Measurements from ENCODE around the gene SHH.

Gene SHH

DNA sequence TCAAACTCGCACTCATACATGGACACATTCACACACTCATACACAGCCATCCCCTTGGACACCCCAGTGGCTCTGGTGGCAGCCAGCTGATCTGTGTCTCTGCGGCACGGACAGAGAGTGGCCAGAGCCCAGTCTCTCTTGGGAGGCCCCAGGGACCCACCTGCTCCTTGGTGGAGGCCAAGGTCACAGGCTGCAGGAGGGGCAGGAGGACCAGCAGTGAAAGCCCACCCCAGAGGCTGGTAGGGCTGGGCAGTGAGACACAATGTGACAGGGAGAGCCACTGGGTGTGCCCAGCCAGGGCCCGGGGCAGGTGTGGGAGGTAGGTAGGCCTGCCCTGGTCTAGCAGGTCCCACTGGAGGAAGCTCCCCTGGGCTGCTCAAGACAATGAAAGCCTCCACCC, 18.5 kb downstream of the SHH start:
- H3K9me3 ChIP-seq (ENCODE audit: low read length), result no peaks in the 10 kb centered on the region
- no peaks in the 10 kb centered on the region for H3K4me1 ChIP-seq (ENCODE audit: insufficient read depth, low read length)
- no peak overlapping the region for H3K4me3 ChIP-seq (ENCODE audit: low read depth in 1 of 2, low read length in 2 of 2)
- peaks cover 11 to 29% of the 10 kb centered on the region in 2 donors for H3K27me3 ChIP-seq (ENCODE audit: control insufficient read depth in 1 of 2, insufficient read depth in 2 of 2, low read length in 2 of 2)
- no peak overlapping the region for H3K27ac ChIP-seq (ENCODE audit: low read depth, low read length)
- H3K36me3 ChIP-seq (ENCODE audit: insufficient read depth, low read length), result no peaks in the 10 kb centered on the region
- no peak overlapping the region for H3K9ac ChIP-seq (ENCODE audit: low read length)

DNA sequence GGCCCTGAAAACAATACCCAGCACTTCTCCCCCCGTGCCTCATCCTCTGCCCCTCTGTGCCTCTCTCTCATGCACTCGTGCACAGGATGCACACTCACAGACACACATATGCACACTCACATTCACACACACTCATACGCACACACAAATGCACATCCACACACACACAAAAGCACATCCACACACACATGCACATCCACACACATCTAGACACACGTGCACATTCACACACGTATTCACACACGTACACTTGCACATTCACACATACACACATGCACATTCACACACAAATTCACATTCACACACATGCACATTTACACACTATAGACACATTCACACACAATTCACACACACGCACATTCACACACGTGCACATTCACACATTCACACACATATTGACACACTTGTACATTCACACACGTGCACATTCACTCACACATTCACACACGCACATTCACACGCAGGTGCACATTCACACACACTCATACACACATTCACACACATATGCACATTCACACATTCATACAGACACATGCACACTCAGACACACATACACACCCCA, 19.2 kb downstream of the SHH start:
- Histone ChIP-seq H3K27ac (ENCODE audit: low read depth, low read length) (no peak overlapping the region), H3K4me1 (ENCODE audit: insufficient read depth, low read length) (no peaks in the 10 kb centered on the region), H3K36me3 (ENCODE audit: insufficient read depth, low read length) (no peaks in the 10 kb centered on the region), H3K4me3 (ENCODE audit: low read depth in 1 of 2, low read length in 2 of 2) (no peak overlapping the region), H3K9ac (ENCODE audit: low read length) (no peak overlapping the region), H3K27me3 (ENCODE audit: control insufficient read depth in 1 of 2, insufficient read depth in 2 of 2, low read length in 2 of 2) (peaks cover 11 to 31% of the 10 kb centered on the region in 2 donors), H3K9me3 (ENCODE audit: low read length) (no peaks in the 10 kb centered on the region)

DNA sequence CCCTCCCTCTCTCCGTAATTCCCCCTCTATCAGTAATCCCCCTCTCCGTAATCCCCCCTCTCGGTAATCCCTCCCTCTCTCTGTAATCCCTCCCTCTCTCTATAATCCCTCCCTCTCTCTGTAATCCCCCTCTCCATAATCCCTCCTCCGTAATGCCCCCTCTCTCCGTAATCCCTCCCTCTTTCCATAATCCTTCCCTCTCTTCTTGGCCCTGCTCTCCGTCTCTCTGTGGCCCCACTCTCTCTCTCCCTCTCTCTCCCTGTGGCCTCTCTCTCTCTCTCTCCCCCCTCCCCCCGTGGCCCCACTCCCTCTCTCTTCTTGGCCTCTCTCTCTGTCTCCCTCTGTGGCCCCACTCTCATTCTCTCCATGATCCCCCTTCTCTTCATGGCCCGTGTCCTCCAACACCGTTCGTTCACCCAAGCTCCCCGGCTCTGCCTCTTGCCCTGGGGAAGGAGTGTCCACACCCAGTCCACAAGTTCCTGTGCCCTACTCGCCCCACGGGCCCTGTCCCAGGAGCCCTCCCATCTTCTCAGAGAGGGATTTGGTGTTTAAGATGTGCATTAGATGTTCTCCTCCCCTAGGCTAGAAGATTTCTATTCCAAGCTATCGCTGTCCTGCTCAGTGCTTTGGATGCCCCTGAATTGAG, 19.8 kb downstream of the SHH start:
- H3K4me3 ChIP-seq (ENCODE audit: low read depth in 1 of 2, low read length in 2 of 2), result no peak overlapping the region
- H3K4me1 ChIP-seq (ENCODE audit: insufficient read depth, low read length), result no peaks in the 10 kb centered on the region
- no peak overlapping the region for H3K27ac ChIP-seq (ENCODE audit: low read depth, low read length)
- H3K9ac ChIP-seq (ENCODE audit: low read length), result no peak overlapping the region
- H3K36me3 ChIP-seq (ENCODE audit: insufficient read depth, low read length), result no peaks in the 10 kb centered on the region
- H3K27me3 ChIP-seq (ENCODE audit: control insufficient read depth in 1 of 2, insufficient read depth in 2 of 2, low read length in 2 of 2), result peaks cover 11 to 30% of the 10 kb centered on the region in 2 donors
- H3K9me3 ChIP-seq (ENCODE audit: low read length), result no peaks in the 10 kb centered on the region

GRCh38 chr7:155791836-155792235, 20.4 kb downstream of the SHH start:
- H3K4me1 ChIP-seq (ENCODE audit: insufficient read depth, low read length), result no peaks in the 10 kb centered on the region
- no peak overlapping the region for H3K9ac ChIP-seq (ENCODE audit: low read length)
- peaks cover 11 to 31% of the 10 kb centered on the region in 2 donors for H3K27me3 ChIP-seq (ENCODE audit: control insufficient read depth in 1 of 2, insufficient read depth in 2 of 2, low read length in 2 of 2)
- H3K9me3 ChIP-seq (ENCODE audit: low read length), result no peaks in the 10 kb centered on the region
- no peak overlapping the region for H3K4me3 ChIP-seq (ENCODE audit: low read depth in 1 of 2, low read length in 2 of 2)
- no peak overlapping the region for H3K27ac ChIP-seq (ENCODE audit: low read depth, low read length)
- no peaks in the 10 kb centered on the region for H3K36me3 ChIP-seq (ENCODE audit: insufficient read depth, low read length)

GRCh38 chr7:155791214-155791737, 21.0 kb downstream of the SHH start:
- H3K9ac ChIP-seq (ENCODE audit: low read length), result no peak overlapping the region
- no peak overlapping the region for H3K27ac ChIP-seq (ENCODE audit: low read depth, low read length)
- H3K36me3 ChIP-seq (ENCODE audit: insufficient read depth, low read length), result no peaks in the 10 kb centered on the region
- peaks cover 9 to 26% of the 10 kb centered on the region in 2 donors for H3K27me3 ChIP-seq (ENCODE audit: control insufficient read depth in 1 of 2, insufficient read depth in 2 of 2, low read length in 2 of 2)
- H3K4me3 ChIP-seq (ENCODE audit: low read depth in 1 of 2, low read length in 2 of 2), result no peak overlapping the region
- no peaks in the 10 kb centered on the region for H3K9me3 ChIP-seq (ENCODE audit: low read length)
- no peaks in the 10 kb centered on the region for H3K4me1 ChIP-seq (ENCODE audit: insufficient read depth, low read length)

DNA sequence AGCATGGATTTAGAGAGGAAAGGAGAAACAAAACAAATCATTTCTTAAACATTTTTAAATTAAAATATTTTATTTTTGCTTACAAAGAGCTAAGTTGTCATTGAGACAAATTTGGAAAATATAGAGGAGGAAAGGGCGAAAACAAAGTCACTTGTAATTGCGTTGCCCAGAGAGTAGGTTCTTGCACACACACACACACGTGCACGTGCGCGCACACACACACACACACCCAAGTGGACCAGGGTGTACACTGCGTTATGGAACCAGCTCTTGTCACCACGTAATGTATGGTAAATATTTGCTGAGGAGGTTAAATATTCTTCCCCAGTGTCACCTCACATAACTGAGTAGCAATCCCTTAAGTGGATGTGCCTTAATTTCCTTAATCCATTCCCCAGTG, 21.6 kb downstream of the SHH start:
- Histone ChIP-seq H3K4me1 (ENCODE audit: insufficient read depth, low read length) (no peaks in the 10 kb centered on the region), H3K9ac (ENCODE audit: low read length) (no peak overlapping the region), H3K36me3 (ENCODE audit: insufficient read depth, low read length) (no peaks in the 10 kb centered on the region), H3K27ac (ENCODE audit: low read depth, low read length) (no peak overlapping the region), H3K9me3 (ENCODE audit: low read length) (no peaks in the 10 kb centered on the region), H3K27me3 (ENCODE audit: control insufficient read depth in 1 of 2, insufficient read depth in 2 of 2, low read length in 2 of 2) (peaks cover 3 to 20% of the 10 kb centered on the region in 2 donors), H3K4me3 (ENCODE audit: low read depth in 1 of 2, low read length in 2 of 2) (no peak overlapping the region)

DNA sequence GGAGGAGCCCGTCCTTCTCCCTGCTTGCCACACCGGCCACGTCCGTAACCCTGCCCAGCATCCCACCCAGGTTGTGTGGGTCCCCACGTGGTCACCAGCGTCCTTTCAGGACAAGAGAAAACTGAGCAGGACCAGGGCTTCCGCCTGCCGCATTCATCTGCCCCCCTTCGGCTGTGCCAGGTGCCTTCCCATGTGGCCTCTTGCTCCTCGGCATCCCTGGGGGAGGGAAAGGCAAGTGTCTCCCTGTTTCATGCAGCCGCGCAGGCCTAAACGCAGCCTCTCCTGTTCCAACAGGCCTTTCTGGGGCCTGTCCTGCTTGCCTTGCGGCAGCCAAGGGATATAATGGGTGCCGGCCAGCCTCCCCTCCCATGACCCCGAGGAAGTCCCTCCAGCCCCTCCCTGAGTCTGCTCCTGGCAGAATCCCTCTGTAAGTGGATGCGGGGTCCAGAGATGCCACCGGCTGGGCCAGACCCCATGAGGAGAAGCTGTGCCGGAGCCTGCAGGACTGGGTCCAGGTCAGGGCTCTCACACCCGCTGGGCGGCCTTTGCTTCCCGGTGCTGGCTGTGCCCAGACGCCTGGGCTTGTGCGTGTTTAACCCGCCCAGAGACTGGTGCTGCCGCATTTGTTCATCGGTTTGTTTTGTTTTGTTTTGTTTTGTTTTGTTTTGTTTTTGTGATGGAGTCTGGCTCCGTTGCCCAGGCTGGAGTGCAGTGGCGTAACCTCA, 23.1 kb downstream of the SHH start:
- Histone ChIP-seq H3K4me3 (ENCODE audit: low read depth in 1 of 2, low read length in 2 of 2) (no peak overlapping the region), H3K9ac (ENCODE audit: low read length) (no peak overlapping the region), H3K27me3 (ENCODE audit: control insufficient read depth in 1 of 2, insufficient read depth in 2 of 2, low read length in 2 of 2) (peaks cover 0 to 20% of the 10 kb centered on the region in 2 donors), H3K9me3 (ENCODE audit: low read length) (no peaks in the 10 kb centered on the region), H3K27ac (ENCODE audit: low read depth, low read length) (no peak overlapping the region), H3K4me1 (ENCODE audit: insufficient read depth, low read length) (no peaks in the 10 kb centered on the region), H3K36me3 (ENCODE audit: insufficient read depth, low read length) (no peaks in the 10 kb centered on the region)

GRCh38 chr7:155788616-155789000, 23.7 kb downstream of the SHH start:
- H3K27me3 ChIP-seq (ENCODE audit: control insufficient read depth in 1 of 2, insufficient read depth in 2 of 2, low read length in 2 of 2), result peaks cover 0 to 20% of the 10 kb centered on the region in 2 donors
- H3K27ac ChIP-seq (ENCODE audit: low read depth, low read length), result no peak overlapping the region
- H3K9ac ChIP-seq (ENCODE audit: low read length), result no peak overlapping the region
- H3K4me1 ChIP-seq (ENCODE audit: insufficient read depth, low read length), result no peaks in the 10 kb centered on the region
- no peaks in the 10 kb centered on the region for H3K36me3 ChIP-seq (ENCODE audit: insufficient read depth, low read length)
- no peaks in the 10 kb centered on the region for H3K9me3 ChIP-seq (ENCODE audit: low read length)
- H3K4me3 ChIP-seq (ENCODE audit: low read depth in 1 of 2, low read length in 2 of 2), result no peak overlapping the region

GRCh38 chr7:155787171-155787851, 25.0 kb downstream of the SHH start:
- peak overlapping the region in 1 of 2 donors; percentile 13 for H3K4me3 ChIP-seq (ENCODE audit: low read depth in 1 of 2, low read length in 2 of 2)
- no peaks in the 10 kb centered on the region for H3K9me3 ChIP-seq (ENCODE audit: low read length)
- H3K9ac ChIP-seq (ENCODE audit: low read length), result no peak overlapping the region
- no peaks in the 10 kb centered on the region for H3K4me1 ChIP-seq (ENCODE audit: insufficient read depth, low read length)
- H3K36me3 ChIP-seq (ENCODE audit: insufficient read depth, low read length), result peaks cover 6% of the 10 kb centered on the region
- H3K27me3 ChIP-seq (ENCODE audit: control insufficient read depth in 1 of 2, insufficient read depth in 2 of 2, low read length in 2 of 2), result peaks cover 0 to 20% of the 10 kb centered on the region in 2 donors
- H3K27ac ChIP-seq (ENCODE audit: low read depth, low read length), result no peak overlapping the region

- peaks cover 8% of the 10 kb centered on the region for H3K36me3 ChIP-seq (ENCODE audit: insufficient read depth, low read length)
- no peak overlapping the region for H3K27ac ChIP-seq (ENCODE audit: low read depth, low read length)
- no peaks in the 10 kb centered on the region for H3K4me1 ChIP-seq (ENCODE audit: insufficient read depth, low read length)
- H3K4me3 ChIP-seq (ENCODE audit: low read depth in 1 of 2, low read length in 2 of 2), result no peak overlapping the region
- no peaks in the 10 kb centered on the region for H3K9me3 ChIP-seq (ENCODE audit: low read length)
- H3K9ac ChIP-seq (ENCODE audit: low read length), result no peak overlapping the region
- peaks cover 0 to 20% of the 10 kb centered on the region in 2 donors for H3K27me3 ChIP-seq (ENCODE audit: control insufficient read depth in 1 of 2, insufficient read depth in 2 of 2, low read length in 2 of 2)
These were observed 25.8 kb downstream of the SHH start for GRCh38 chr7:155786491-155786890.

DNA sequence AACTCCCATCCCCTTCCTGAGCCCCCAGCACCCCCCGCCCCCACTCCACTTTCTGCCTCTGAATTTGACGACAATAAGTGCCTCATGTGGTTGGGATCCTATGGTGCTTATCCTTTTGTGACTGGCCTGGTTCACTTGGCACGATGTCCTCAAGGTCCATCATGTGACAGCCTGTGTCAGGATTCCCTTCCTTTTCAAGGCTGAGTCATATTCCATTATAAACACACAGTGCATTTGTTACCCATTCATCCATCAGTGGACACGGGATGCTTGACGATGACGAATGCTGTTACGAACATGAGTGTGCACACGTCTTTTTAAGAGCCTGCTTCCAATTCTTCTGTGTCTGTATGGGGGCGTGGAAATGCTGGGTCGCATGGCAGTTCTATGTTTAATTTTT, 26.7 kb downstream of the SHH start:
- no peaks in the 10 kb centered on the region for H3K4me1 ChIP-seq (ENCODE audit: insufficient read depth, low read length)
- no peak overlapping the region for H3K9ac ChIP-seq (ENCODE audit: low read length)
- H3K27ac ChIP-seq (ENCODE audit: low read depth, low read length), result no peak overlapping the region
- H3K36me3 ChIP-seq (ENCODE audit: insufficient read depth, low read length), result peaks cover 16% of the 10 kb centered on the region
- H3K4me3 ChIP-seq (ENCODE audit: low read depth in 1 of 2, low read length in 2 of 2), result no peak overlapping the region
- peaks cover 0 to 20% of the 10 kb centered on the region in 2 donors for H3K27me3 ChIP-seq (ENCODE audit: control insufficient read depth in 1 of 2, insufficient read depth in 2 of 2, low read length in 2 of 2)
- no peaks in the 10 kb centered on the region for H3K9me3 ChIP-seq (ENCODE audit: low read length)
